GM12878 (cell line): ENCODE measurements around the gene LASP1.

Experiments
- POLR2AphosphoS2 ChIP-seq: IDR thresholded peaks from 2 replicates; pipeline ENCODE4 v1.6.1; 2011; ENCODE audit warnings: low read depth, mild to moderate bottlenecking, low read length, improper control_type of control experiment, moderate library complexity
- SUZ12 ChIP-seq: fragments of 200-600 bp; sonication (generic); IDR thresholded peaks from one replicate; pipeline ENCODE4 v1.6.1; 2018; ENCODE audit warnings: antibody characterized with exemption, mild to moderate bottlenecking; ENCODE audit not compliant: unreplicated experiment
- TF ChIP-seq, protein P1 (sequence below), 3 experiments: IDR thresholded peaks in 2 of 3; conservative IDR thresholded peaks in 1 of 3; 2 replicates each; pipeline ENCODE4 v1.5.1; 2011; ENCODE audit warnings: low read depth in 3 of 3, low read length in 3 of 3, mild to moderate bottlenecking in 3 of 3, control low read depth in 2 of 3, moderate library complexity in 2 of 3, inconsistent platforms in 1 of 3, mixed read lengths in 1 of 3; ENCODE audit not compliant: control insufficient read depth in 2 of 3, insufficient read depth in 1 of 3; ENCODE audit errors: extremely low read depth in 1 of 3

GRCh38 chr17:38844261-38844757, 25.5 kb upstream of the LASP1 start:
- TF ChIP-seq SUZ12 = no peak
- TF ChIP-seq POLR2AphosphoS2 = no peak
- TF ChIP-seq, protein P1, sequence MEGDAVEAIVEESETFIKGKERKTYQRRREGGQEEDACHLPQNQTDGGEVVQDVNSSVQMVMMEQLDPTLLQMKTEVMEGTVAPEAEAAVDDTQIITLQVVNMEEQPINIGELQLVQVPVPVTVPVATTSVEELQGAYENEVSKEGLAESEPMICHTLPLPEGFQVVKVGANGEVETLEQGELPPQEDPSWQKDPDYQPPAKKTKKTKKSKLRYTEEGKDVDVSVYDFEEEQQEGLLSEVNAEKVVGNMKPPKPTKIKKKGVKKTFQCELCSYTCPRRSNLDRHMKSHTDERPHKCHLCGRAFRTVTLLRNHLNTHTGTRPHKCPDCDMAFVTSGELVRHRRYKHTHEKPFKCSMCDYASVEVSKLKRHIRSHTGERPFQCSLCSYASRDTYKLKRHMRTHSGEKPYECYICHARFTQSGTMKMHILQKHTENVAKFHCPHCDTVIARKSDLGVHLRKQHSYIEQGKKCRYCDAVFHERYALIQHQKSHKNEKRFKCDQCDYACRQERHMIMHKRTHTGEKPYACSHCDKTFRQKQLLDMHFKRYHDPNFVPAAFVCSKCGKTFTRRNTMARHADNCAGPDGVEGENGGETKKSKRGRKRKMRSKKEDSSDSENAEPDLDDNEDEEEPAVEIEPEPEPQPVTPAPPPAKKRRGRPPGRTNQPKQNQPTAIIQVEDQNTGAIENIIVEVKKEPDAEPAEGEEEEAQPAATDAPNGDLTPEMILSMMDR (IDR thresholded peaks at IDR 0.05 in 2 of 3, conservative IDR thresholded peaks at IDR 0.05 in 1 of 3; ENCODE audit: control insufficient read depth in 2 of 3, extremely low read depth in 1 of 3, insufficient read depth in 1 of 3, low read depth in 3 of 3, low read length in 3 of 3) = no peak
